Measurements from ENCODE around the gene SLC12A8.

The SLC12A8 gene

GRCh38 chr3:125157183-125157582 is 55.4 kb downstream of the SLC12A8 start:
- no peak overlapping the region for H3K4me3 ChIP-seq (replicated peaks; ENCODE audit: low read depth, low read length)
- no peak for DNase-seq (ENCODE audit: low read depth)
- TF ChIP-seq, protein P1, sequence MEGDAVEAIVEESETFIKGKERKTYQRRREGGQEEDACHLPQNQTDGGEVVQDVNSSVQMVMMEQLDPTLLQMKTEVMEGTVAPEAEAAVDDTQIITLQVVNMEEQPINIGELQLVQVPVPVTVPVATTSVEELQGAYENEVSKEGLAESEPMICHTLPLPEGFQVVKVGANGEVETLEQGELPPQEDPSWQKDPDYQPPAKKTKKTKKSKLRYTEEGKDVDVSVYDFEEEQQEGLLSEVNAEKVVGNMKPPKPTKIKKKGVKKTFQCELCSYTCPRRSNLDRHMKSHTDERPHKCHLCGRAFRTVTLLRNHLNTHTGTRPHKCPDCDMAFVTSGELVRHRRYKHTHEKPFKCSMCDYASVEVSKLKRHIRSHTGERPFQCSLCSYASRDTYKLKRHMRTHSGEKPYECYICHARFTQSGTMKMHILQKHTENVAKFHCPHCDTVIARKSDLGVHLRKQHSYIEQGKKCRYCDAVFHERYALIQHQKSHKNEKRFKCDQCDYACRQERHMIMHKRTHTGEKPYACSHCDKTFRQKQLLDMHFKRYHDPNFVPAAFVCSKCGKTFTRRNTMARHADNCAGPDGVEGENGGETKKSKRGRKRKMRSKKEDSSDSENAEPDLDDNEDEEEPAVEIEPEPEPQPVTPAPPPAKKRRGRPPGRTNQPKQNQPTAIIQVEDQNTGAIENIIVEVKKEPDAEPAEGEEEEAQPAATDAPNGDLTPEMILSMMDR (IDR thresholded peaks at IDR 0.05; ENCODE audit: low read length, missing control alignments): no peak

- TF ChIP-seq, protein P1 (IDR thresholded peaks at IDR 0.05; ENCODE audit: low read length, missing control alignments): no peak
- H3K4me3 ChIP-seq (replicated peaks; ENCODE audit: low read depth, low read length): no peak overlapping the region
- no peak for DNase-seq (ENCODE audit: low read depth)
Measured at GRCh38 chr3:125156456-125156855, 56.1 kb downstream of the SLC12A8 start.

- no peak overlapping the region for H3K4me3 ChIP-seq (replicated peaks; ENCODE audit: low read depth, low read length)
- DNase-seq (ENCODE audit: low read depth): no peak
- TF ChIP-seq, protein P1 (IDR thresholded peaks at IDR 0.05; ENCODE audit: low read length, missing control alignments): no peak
Measured at GRCh38 chr3:125154800-125155269, 57.7 kb downstream of the SLC12A8 start.

DNA sequence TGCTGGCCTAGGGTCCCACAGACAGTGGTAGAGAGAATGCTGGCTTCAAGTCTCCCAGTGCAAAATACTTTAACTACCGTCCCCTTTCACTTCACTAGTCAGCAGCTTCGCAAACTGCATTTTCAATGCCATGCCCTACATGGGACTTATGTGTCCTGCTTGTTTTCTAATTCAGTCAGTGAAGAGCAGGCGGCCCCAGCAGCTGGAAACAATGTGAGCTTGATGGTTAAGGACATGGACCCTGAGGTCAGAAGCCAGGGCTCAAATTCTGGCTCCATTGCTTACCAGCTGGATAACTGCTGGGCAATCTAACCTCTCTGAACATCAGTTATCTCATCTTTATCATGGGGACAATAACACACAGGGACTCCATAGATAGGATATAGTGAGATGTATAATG is 58.4 kb downstream of the SLC12A8 start:
- TF ChIP-seq, protein P1 (IDR thresholded peaks at IDR 0.05; ENCODE audit: low read length, missing control alignments): no peak
- no peak for DNase-seq (ENCODE audit: low read depth)
- H3K4me3 ChIP-seq (replicated peaks; ENCODE audit: low read depth, low read length): no peak overlapping the region

GRCh38 chr3:125152951-125153350 is 59.6 kb downstream of the SLC12A8 start:
- DNase-seq (ENCODE audit: low read depth): no peak
- TF ChIP-seq, protein P1 (IDR thresholded peaks at IDR 0.05; ENCODE audit: low read length, missing control alignments): no peak

GRCh38 chr3:125151916-125152315 is 60.6 kb downstream of the SLC12A8 start:
- H3K4me3 ChIP-seq (replicated peaks; ENCODE audit: low read depth, low read length): no peak overlapping the region
- peak; percentile 52 for DNase-seq (ENCODE audit: low read depth)
- TF ChIP-seq, protein P1 (IDR thresholded peaks at IDR 0.05; ENCODE audit: low read length, missing control alignments): no peak

More at GRCh38 chr3:125152951-125153350, 59.6 kb downstream of the SLC12A8 start:
- H3K4me3 ChIP-seq (replicated peaks; ENCODE audit: low read depth, low read length): no peak overlapping the region

GRCh38 chr3:125151442-125151817 is 61.1 kb downstream of the SLC12A8 start:
- H3K4me3 ChIP-seq (replicated peaks; ENCODE audit: low read depth, low read length): no peak overlapping the region
- TF ChIP-seq, protein P1 (IDR thresholded peaks at IDR 0.05; ENCODE audit: low read length, missing control alignments): no peak
- DNase-seq (ENCODE audit: low read depth): no peak
